Panc1 (cell line): ENCODE results near the gene AP3B1. TPM values are rescaled to one million over a fixed set of nuclear protein-coding genes. Genes with fewer than 3 reads are reported as not detected.

ENCODE experiments used
- ATAC-seq: fragments of 200-7000 bp; cut with Tn5 transposase; 2 replicates; pipeline ENCODE4 v1.9.1; 2020; ENCODE audit warnings: mild to moderate bottlenecking, moderate library complexity
- BruUV-seq: library from RNA; stranded (reverse); fragments of 400-500 nt; replicated peaks from 2 replicates; lab custom pipeline; 2021; lab: Mats Ljungman, UMichigan
- CTCF ChIA-PET: fragments of 300-600 bp; sonication (Branson Sonifier 250); formaldehyde crosslinking; loops from one replicate; lab custom pipeline; 2022; ENCODE audit warnings: antibody characterized with exemption; lab: Charles Lee
- POLR2A ChIA-PET: fragments of 300-600 bp; sonication (Branson Sonifier 250); formaldehyde crosslinking; loops from one replicate; lab custom pipeline; 2022; ENCODE audit warnings: antibody characterized with exemption; lab: Charles Lee
- DNase-seq: peaks from one replicate; pipeline ENCODE4 v3.0.0-alpha.2; 2010; ENCODE audit warnings: low read depth, low spot score
- H3K27ac ChIP-seq: 2 replicates; pipeline ENCODE4 v1.5.1; 2011; ENCODE audit warnings: mild to moderate bottlenecking, low read length, inconsistent platforms
- H3K27me3 ChIP-seq: fragments of 200-500 bp; sonication (Bioruptor generic); 2 replicates; pipeline ENCODE4 v1.6.0; 2014; ENCODE audit warnings: low read length, inconsistent platforms; ENCODE audit not compliant: control insufficient read depth, insufficient read depth
- H3K36me3 ChIP-seq: fragments of 200-500 bp; sonication (Bioruptor generic); 2 replicates; pipeline ENCODE4 v1.5.1; 2014; ENCODE audit warnings: inconsistent platforms, mild to moderate bottlenecking, low read length, moderate library complexity; ENCODE audit not compliant: control insufficient read depth, insufficient read depth
- H3K4me1 ChIP-seq: 2 replicates; pipeline ENCODE4 v1.5.1; 2011; ENCODE audit warnings: inconsistent platforms, mild to moderate bottlenecking, low read length, moderate library complexity; ENCODE audit not compliant: control insufficient read depth, insufficient read depth
- H3K4me3 ChIP-seq, 2 experiments: 2 replicates each; pipeline ENCODE4 v1.5.1; 2011 to 2012; ENCODE audit warnings: low read depth in 2 of 2, low read length in 2 of 2, mild to moderate bottlenecking in 2 of 2, inconsistent platforms in 1 of 2, moderate library complexity in 1 of 2
- H3K9me3 ChIP-seq: fragments of 200-500 bp; sonication (Bioruptor generic); 2 replicates; pipeline ENCODE4 v1.5.1; 2014; ENCODE audit warnings: low read depth, mild to moderate bottlenecking, inconsistent platforms, low read length, moderate library complexity; ENCODE audit not compliant: control insufficient read depth, insufficient read depth
- POLR2AphosphoS5 ChIP-seq: IDR thresholded peaks from 2 replicates; pipeline ENCODE4 v1.6.1; 2012; ENCODE audit warnings: mild to moderate bottlenecking, low read depth, low read length, moderate library complexity
- SIN3A ChIP-seq: IDR thresholded peaks from 2 replicates; pipeline ENCODE4 v1.6.1; 2012; ENCODE audit warnings: low read depth, mild to moderate bottlenecking, low read length, moderate library complexity, borderline replicate concordance; ENCODE audit not compliant: insufficient read depth
- TCF7L2 ChIP-seq: IDR thresholded peaks from 2 replicates; pipeline ENCODE4 v1.6.1; 2011; ENCODE audit warnings: mild to moderate bottlenecking, low read depth, low read length, inconsistent platforms
- in situ Hi-C: cut with HindIII; loops from 2 replicates; pipeline ENCODE4 v1.10.0; 2016; ENCODE audit warnings: low sequenced_read_pairs, low pct_unique_long_range_greater_than_20kb
- intact Hi-C: fragments of 100-400 bp; cut with micrococcal nuclease; formaldehyde crosslinking; loops from one replicate; pipeline ENCODE4 v1.10.0; 2022; ENCODE audit not compliant: unreplicated experiment
- total RNA-seq: library from RNA; stranded (reverse); gene quantifications from one replicate; pipeline ENCODE4 v1.2.1, GENCODE V29; 2021; ENCODE audit not compliant: unreplicated experiment
- TF ChIP-seq, protein P1 (sequence below): fragments of 450-650 bp; IDR thresholded peaks from 2 replicates; pipeline ENCODE4 v1.5.1; 2017; ENCODE audit warnings: mild to moderate bottlenecking
- TF ChIP-seq, protein P2 (sequence below), 2 experiments: IDR thresholded peaks; 2 replicates each; pipeline ENCODE4 v1.6.1; 2011 to 2012; ENCODE audit warnings: low read depth in 2 of 2, control low read depth in 1 of 2, low read length in 1 of 2, mild to moderate bottlenecking in 1 of 2, moderate library complexity in 1 of 2; ENCODE audit not compliant: insufficient read depth in 1 of 2

AP3B1 gene
- total RNA-seq, 1 experiment from 2014 or later: 55.4 TPM

DNA sequence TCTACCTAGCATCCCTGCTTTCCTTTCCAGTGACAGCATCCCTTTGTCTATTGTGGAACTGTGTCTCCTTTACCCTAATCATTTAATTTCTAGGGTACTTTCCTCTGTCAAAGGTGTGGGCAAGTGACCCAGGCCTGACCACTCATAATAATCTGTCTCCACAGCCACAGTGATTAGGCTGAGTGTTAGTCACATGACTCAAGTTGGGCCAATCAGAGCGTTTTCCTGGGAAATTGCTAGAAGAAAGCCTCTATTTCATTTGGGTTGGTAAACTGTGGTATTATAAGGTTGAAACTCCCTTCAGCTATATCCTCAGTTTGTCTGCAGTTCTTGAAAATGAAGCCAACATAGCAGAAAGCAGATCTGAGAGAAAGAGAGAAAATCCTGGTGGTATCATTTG, 14.2 kb upstream of the AP3B1 start:
- intact Hi-C loops: no loop called here
- H3K27me3 ChIP-seq: no peaks in the 10 kb centered on the region
- BruUV-seq: no TSS peak
- H3K9me3 ChIP-seq: no peaks in the 10 kb centered on the region
- DNase-seq: no peak
- H3K4me1 ChIP-seq: no peaks in the 10 kb centered on the region
- ChIA-PET CTCF (no interaction called here), POLR2A (no interaction called here)
- no peak for TF ChIP-seq SIN3A
- no peak for ATAC-seq
- in situ Hi-C loops: no loop called here
- H3K36me3 ChIP-seq: no peaks in the 10 kb centered on the region
- no peak overlapping the region for H3K27ac ChIP-seq
- H3K4me3 ChIP-seq: no peak overlapping the region

DNA sequence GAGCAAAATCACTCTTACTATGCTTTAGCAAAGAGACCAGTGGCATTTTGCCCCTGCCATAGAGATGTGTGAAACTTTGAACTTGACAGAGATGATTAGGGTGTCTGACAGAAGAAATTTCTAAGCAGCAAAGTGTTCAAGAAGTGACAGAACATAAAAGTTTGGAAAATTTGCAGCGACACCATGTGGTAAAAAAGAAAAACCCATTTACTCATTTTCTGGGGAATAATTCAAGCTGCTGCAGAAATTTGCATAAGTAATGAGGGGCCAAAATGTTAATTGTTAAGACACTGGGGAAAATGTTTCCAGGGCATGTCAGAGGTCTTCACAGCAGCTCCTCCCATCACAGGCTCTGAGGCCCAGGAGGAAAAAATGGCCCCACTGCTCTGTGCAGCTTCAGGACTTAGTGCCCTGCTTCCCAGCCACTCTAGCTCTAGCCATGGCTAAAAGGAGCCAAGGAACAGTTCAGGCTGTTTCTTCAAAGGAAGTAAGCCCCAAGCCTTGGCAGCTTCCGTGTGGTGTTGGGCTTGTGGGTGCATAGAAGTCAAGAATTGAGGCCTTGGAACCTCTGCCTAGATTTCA, 6.1 kb upstream of the AP3B1 start:
- ChIA-PET CTCF (no interaction called here), POLR2A (no interaction called here)
- no TSS peak for BruUV-seq
- Histone ChIP-seq H3K36me3 (no peaks in the 10 kb centered on the region), H3K27ac (no peak overlapping the region), H3K4me3 (no peak overlapping the region), H3K27me3 (no peaks in the 10 kb centered on the region), H3K4me1 (peaks cover 3% of the 10 kb centered on the region), H3K9me3 (no peaks in the 10 kb centered on the region)
- TF ChIP-seq, protein P1, sequence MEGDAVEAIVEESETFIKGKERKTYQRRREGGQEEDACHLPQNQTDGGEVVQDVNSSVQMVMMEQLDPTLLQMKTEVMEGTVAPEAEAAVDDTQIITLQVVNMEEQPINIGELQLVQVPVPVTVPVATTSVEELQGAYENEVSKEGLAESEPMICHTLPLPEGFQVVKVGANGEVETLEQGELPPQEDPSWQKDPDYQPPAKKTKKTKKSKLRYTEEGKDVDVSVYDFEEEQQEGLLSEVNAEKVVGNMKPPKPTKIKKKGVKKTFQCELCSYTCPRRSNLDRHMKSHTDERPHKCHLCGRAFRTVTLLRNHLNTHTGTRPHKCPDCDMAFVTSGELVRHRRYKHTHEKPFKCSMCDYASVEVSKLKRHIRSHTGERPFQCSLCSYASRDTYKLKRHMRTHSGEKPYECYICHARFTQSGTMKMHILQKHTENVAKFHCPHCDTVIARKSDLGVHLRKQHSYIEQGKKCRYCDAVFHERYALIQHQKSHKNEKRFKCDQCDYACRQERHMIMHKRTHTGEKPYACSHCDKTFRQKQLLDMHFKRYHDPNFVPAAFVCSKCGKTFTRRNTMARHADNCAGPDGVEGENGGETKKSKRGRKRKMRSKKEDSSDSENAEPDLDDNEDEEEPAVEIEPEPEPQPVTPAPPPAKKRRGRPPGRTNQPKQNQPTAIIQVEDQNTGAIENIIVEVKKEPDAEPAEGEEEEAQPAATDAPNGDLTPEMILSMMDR: peak; percentile 57
- TF ChIP-seq POLR2AphosphoS5: no peak
- intact Hi-C loops: no loop called here
- ATAC-seq (no peak; the same call in 1 of the 2 replicates), DNase-seq (no peak)
- in situ Hi-C loops: no loop called here

DNA sequence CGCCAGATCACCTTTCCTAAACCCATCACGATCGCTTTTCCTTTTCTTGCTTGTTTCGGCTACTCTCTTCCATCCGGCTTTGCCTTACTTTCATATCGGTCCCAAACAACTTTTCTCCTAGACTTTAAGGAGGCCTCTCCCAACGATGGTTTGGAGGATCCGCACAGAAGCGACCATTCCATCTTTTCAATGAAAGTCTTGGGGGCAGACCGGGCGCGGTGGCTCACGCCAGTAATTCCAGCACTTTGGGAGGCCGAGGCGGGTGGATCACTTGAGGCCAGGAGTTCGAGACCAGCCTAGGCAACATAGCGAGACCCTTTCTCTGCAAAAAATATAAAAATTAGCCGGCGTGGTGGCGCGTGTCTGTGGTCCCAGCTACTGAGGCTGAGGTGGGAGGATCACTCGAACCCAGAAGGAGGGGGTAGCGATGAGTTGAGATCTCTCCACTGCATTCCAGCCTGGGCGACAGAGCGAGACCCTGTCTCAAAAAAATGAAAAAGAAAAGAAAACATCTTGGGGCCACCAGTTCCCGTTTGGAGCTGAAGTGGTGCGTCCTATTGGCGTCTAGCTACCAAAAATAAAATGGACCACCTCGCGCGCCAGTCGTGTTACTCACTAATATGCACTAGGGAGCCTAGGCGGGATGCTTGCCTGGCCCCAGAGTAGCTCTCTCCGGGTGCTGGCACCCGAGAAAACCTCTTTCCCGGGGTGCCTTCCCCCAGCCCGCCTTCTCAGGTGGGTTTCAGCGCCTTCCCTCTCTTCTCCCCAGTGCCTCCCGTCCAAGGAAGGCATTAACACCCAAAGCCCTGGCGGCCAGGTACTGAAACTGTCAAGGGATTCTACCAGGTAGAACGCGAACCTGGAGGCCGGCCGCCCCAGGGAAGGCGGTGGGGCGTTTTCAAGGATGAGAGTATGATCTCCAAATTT, 800 bp upstream of the AP3B1 start:
- Histone ChIP-seq H3K36me3 (peaks cover 3% of the 10 kb centered on the region), H3K27me3 (no peaks in the 10 kb centered on the region), H3K4me3 (peak overlapping the region; percentile 83 to 98), H3K9me3 (no peaks in the 10 kb centered on the region), H3K27ac (peak overlapping the region; percentile 96), H3K4me1 (peaks cover 14% of the 10 kb centered on the region)
- ChIA-PET POLR2A (interaction anchor here (0.6 to 1.0 kb wide), 4 partner anchors 16 to 66 kb away, joined by 3 to 13 read pairs (median 4); no protein-coding TSS in a partner anchor), CTCF (no interaction called here)
- TF ChIP-seq POLR2AphosphoS5 (no peak), SIN3A (no peak), TCF7L2 (peak; percentile 22; the same call in 1 of the 2 replicates)
- TF ChIP-seq, protein P1: peak; percentile 61
- TF ChIP-seq, protein P2, sequence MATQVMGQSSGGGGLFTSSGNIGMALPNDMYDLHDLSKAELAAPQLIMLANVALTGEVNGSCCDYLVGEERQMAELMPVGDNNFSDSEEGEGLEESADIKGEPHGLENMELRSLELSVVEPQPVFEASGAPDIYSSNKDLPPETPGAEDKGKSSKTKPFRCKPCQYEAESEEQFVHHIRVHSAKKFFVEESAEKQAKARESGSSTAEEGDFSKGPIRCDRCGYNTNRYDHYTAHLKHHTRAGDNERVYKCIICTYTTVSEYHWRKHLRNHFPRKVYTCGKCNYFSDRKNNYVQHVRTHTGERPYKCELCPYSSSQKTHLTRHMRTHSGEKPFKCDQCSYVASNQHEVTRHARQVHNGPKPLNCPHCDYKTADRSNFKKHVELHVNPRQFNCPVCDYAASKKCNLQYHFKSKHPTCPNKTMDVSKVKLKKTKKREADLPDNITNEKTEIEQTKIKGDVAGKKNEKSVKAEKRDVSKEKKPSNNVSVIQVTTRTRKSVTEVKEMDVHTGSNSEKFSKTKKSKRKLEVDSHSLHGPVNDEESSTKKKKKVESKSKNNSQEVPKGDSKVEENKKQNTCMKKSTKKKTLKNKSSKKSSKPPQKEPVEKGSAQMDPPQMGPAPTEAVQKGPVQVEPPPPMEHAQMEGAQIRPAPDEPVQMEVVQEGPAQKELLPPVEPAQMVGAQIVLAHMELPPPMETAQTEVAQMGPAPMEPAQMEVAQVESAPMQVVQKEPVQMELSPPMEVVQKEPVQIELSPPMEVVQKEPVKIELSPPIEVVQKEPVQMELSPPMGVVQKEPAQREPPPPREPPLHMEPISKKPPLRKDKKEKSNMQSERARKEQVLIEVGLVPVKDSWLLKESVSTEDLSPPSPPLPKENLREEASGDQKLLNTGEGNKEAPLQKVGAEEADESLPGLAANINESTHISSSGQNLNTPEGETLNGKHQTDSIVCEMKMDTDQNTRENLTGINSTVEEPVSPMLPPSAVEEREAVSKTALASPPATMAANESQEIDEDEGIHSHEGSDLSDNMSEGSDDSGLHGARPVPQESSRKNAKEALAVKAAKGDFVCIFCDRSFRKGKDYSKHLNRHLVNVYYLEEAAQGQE (IDR thresholded peaks at IDR 0.05; ENCODE audit: insufficient read depth in 1 of 2, low read depth in 2 of 2, low read length in 1 of 2): no peak
- peak; percentile 55 for ATAC-seq
- intact Hi-C loops (loop anchor here (2.0 kb wide), 1 partner anchor 66 kb away; the partner anchor contains the start of gene SCAMP1), in situ Hi-C loops (no loop called here)
- no TSS peak for BruUV-seq
- DNase-seq: no peak
